Testis (tissue), 3 donors: Measurements from ENCODE around the gene GSN. TPM values are rescaled to one million over a fixed set of nuclear protein-coding genes. Genes with fewer than 3 reads are reported as not detected.

Source experiments
- DNase-seq: peaks from one replicate; pipeline ENCODE4 v3.0.0-alpha.2; 2019
- H3K27ac ChIP-seq, 2 donors: fragments of 200-600 bp; sonication (generic); one replicate each; pipeline ENCODE4 v1.5.1; 2019
- H3K27me3 ChIP-seq: fragments of 200-600 bp; sonication (generic); one replicate; pipeline ENCODE4 v1.5.1; 2019
- H3K36me3 ChIP-seq: fragments of 200-600 bp; sonication (generic); one replicate; pipeline ENCODE4 v1.5.1; 2017; ENCODE audit warnings: low read depth; ENCODE audit errors: missing control alignments
- H3K4me1 ChIP-seq: fragments of 200-600 bp; sonication (generic); one replicate; pipeline ENCODE4 v1.5.1; 2019
- H3K4me3 ChIP-seq, 2 donors: fragments of 200-600 bp; sonication (generic); one replicate each; pipeline ENCODE4 v1.5.1; 2017 to 2019
- H3K9me3 ChIP-seq: fragments of 200-600 bp; sonication (generic); one replicate; pipeline ENCODE4 v1.5.1; 2017
- POLR2A ChIP-seq: fragments of 450-650 bp; IDR thresholded peaks from one replicate; pipeline ENCODE4 v1.6.1; 2017; ENCODE audit warnings: antibody characterized with exemption, mild to moderate bottlenecking, moderate library complexity
- WGBS, 2 donors: methylation state at CpG; one replicate each; pipeline ENCODE4 v1.1.5; 2018; 5-methylcytosine and 5-hydroxymethylcytosine counted together
- intact Hi-C: fragments of 100-400 bp; cut with DNase I; formaldehyde crosslinking; loops from one replicate; pipeline ENCODE4 v1.15.1; 2023; ENCODE audit warnings: low total_unique reads
- polyA plus RNA-seq: library from polyadenylated mRNA; stranded (reverse); fragments of 350-450 nt; fragmentation: Illumina TruSeq; extraction: RNeasy Lipid Tissue Mini Kit (QIAGEN cat#74804); gene quantifications from one replicate; pipeline ENCODE4 v1.2.3, GENCODE V29; 2014; ENCODE audit warnings: low read depth, low replicate concordance; ENCODE audit not compliant: insufficient read depth
- total RNA-seq, 2 donors: library from RNA; depleted of rRNA; stranded (reverse); fragments of >200 nt; gene quantifications; one replicate each; pipeline ENCODE4 v1.2.3, GENCODE V29; 2016
- TF ChIP-seq, protein P1 (sequence below), 3 experiments: fragments of 450-650 bp in 2 of 3; fragments of 200-600 bp in 1 of 3; sonication (generic) in 1 of 3; IDR thresholded peaks; one replicate each; pipeline ENCODE4 v1.5.1; 2016 to 2019; ENCODE audit warnings: antibody characterized with exemption in 3 of 3, mild to moderate bottlenecking in 2 of 3, moderate library complexity in 1 of 3

Gene GSN
- total and polyA plus RNA-seq, 3 donors from 2014 or later: 206 to 392 (median 356) TPM

DNA sequence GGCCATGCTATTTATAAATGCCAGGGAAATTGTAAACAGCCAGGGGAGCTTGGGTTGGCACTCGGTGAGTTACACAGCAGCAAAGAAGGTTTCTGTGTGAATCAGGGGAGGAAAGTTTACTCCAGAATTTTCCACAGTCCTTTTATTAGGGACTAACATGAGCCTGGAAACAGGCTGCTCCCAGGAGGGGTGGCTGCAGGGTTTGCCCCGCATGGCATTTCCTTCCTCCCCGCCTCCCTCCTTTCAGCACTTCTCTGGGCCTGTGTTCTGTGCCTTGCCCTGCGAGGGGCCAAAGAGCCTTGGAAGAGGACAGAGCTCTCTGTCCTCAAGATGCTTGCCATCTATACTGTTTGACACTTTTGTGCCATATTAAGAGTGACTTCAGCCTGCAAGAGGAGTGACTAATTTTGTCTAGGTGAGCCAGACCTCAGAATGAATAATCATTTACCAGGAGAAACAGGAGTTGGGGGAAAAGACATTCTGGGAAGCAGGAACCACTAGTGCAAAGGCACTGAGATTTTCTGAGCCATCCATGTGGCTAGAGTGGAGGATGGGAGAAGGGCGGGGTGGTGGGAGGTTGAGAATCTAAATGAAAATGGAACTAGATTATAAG, 1.8 kb downstream of the GSN start:
- 54 to 58% methylated on average over 5 of the region's 5 CpGs for WGBS, 2 donors
- peaks cover 40% of the 10 kb centered on the region for H3K4me1 ChIP-seq
- H3K27ac ChIP-seq: peak overlapping the region; percentile 71 to 86
- no peak for DNase-seq
- TF ChIP-seq POLR2A: no peak
- TF ChIP-seq, protein P1, sequence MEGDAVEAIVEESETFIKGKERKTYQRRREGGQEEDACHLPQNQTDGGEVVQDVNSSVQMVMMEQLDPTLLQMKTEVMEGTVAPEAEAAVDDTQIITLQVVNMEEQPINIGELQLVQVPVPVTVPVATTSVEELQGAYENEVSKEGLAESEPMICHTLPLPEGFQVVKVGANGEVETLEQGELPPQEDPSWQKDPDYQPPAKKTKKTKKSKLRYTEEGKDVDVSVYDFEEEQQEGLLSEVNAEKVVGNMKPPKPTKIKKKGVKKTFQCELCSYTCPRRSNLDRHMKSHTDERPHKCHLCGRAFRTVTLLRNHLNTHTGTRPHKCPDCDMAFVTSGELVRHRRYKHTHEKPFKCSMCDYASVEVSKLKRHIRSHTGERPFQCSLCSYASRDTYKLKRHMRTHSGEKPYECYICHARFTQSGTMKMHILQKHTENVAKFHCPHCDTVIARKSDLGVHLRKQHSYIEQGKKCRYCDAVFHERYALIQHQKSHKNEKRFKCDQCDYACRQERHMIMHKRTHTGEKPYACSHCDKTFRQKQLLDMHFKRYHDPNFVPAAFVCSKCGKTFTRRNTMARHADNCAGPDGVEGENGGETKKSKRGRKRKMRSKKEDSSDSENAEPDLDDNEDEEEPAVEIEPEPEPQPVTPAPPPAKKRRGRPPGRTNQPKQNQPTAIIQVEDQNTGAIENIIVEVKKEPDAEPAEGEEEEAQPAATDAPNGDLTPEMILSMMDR (IDR thresholded peaks at IDR 0.05): no peak
- intact Hi-C loops: loop anchor here (10.0 kb wide), 1 partner anchor 55 kb away; no protein-coding TSS in a partner anchor
- no peaks in the 10 kb centered on the region for H3K27me3 ChIP-seq
- H3K36me3 ChIP-seq: no peaks in the 10 kb centered on the region
- no peaks in the 10 kb centered on the region for H3K9me3 ChIP-seq
- peak overlapping the region; percentile 81 to 93 for H3K4me3 ChIP-seq

DNA sequence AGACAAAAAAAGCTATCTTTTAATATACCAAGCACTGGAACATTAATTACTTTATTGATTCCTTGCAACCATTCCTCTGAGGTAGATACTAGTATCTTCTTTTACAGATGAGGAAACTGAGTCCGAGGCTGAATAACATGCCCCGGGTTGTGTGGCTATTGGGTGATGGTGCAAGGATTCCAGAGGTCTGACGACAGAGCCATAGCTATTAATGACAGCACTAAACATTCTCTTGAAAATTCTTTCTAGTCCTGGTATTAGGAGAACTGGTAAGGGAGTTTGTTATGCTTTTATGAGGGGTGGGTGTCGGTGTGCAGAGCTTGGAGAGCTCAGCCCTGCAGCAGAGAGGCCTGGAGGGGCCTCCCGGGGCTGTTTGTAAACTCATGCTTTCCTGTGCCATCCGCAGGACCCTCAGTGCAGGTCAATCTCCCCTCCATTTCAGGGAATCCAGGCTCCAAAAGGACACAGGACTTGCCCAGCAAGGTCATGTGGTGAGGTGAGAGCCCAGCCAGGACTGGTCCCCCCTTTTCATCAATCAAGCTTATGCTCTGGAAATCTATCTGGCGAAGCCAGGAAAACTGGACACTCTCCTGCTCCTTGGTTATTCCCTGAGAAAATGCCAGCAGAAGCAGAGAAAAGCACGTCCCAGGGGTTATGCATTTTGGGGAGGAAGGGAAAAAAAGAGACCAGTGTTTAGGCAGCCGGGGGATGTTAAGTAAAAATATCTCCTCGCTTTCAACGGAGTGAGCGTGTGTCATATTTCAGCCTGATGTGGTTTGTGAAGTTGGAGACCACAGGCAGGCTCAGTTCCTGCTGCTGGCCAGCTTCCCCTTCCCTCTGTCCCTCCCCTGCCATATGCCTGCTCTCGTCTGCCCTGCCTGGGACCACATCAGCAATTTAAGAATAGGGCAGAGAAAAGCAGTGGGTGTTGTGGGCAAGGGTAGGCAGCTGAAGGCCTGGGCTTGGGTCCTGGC, 3.7 kb downstream of the GSN start:
- Histone ChIP-seq H3K9me3 (no peaks in the 10 kb centered on the region), H3K4me1 (peaks cover 36% of the 10 kb centered on the region), H3K27ac (peak overlapping the region; percentile 55 to 76), H3K36me3 (no peaks in the 10 kb centered on the region), H3K27me3 (no peaks in the 10 kb centered on the region), H3K4me3 (no peak overlapping the region)
- TF ChIP-seq, protein P1 (IDR thresholded peaks at IDR 0.05): no peak
- TF ChIP-seq POLR2A: no peak
- intact Hi-C loops: no loop called here
- peak; percentile 36 for DNase-seq
- whole genome bisulfite sequencing, 2 donors: 44 to 51% methylated on average over 13 of the region's 13 CpGs

DNA sequence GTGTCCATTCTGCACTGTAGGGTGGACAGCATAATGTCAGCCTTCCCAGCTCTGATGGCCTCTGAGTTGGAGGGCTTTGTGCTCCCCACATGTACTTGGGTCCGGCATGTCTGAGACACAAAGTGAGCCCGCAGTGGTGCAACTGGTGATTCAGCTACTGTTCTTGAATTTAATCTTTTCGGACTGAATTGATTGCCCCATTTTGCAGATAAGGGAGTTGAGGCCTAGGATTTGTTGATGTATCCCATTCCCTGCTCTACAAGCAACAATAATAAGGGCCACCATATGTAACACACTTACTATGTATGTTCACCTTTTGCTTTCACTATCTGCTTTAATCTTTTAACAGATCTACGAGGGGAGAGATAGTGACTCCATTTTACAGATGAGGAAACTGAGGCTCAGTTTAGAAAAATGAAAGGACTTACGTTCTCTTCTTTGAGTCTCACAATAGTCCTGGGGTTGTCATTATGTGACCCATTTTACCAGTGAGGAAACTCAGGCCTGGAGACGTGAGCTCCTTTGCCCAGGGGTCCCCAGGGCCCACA, 4.5 kb downstream of the GSN start:
- intact Hi-C loops: no loop called here
- WGBS, 2 donors: 64 to 77% methylated on average over 6 of the region's 6 CpGs
- H3K4me1 ChIP-seq: peaks cover 27% of the 10 kb centered on the region

DNA sequence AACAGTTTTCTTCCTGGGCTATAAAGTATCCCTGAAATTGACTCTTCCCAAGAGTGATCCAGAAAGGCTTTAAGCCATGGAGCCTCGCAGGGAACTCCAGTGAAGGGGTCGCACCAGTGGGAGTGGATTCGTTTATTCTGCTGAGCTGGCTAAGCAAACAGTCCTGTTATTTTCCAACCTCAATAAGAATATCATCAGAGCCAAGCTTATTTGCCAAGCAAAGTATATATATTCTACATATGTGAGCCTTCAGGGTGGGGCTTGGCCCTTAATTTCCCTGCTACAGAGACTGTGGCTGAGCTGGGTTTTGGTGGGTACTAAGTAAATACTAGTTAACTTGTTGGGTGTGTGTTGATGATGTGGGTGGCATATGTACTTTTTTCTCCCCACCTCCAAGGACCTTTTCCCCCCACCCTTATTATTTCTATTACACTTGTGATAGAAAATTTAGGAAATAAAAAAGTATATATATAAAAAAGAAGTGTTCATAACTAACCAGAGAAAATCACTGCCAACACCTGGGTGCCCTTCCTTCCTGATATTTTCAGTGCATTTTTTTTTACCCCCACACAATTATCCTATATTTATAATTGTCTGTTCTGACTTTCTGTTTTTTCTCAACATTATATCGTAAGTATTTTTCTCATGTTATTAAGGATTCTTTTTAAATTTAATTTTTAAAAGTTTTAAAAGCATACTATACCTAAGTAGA, 5.3 kb downstream of the GSN start:
- peak overlapping the region in 1 of 2 donors; percentile 46 for H3K27ac ChIP-seq
- H3K9me3 ChIP-seq: no peaks in the 10 kb centered on the region
- H3K27me3 ChIP-seq: no peaks in the 10 kb centered on the region
- peaks cover 32% of the 10 kb centered on the region for H3K4me1 ChIP-seq
- no peak overlapping the region for H3K4me3 ChIP-seq
- intact Hi-C loops: no loop called here
- H3K36me3 ChIP-seq: no peaks in the 10 kb centered on the region
- DNase-seq: no peak
- 70 to 75% methylated on average over 4 of the region's 4 CpGs for WGBS, 2 donors
- TF ChIP-seq POLR2A: no peak
- TF ChIP-seq, protein P1 (IDR thresholded peaks at IDR 0.05): no peak

More for the DNA sequence above, 4.5 kb downstream of the GSN start:
- Histone ChIP-seq H3K36me3 (no peaks in the 10 kb centered on the region), H3K27ac (peak overlapping the region in 1 of 2 donors; percentile 76), H3K9me3 (no peaks in the 10 kb centered on the region), H3K4me3 (no peak overlapping the region), H3K27me3 (no peaks in the 10 kb centered on the region)
- TF ChIP-seq, protein P1 (IDR thresholded peaks at IDR 0.05): no peak
- TF ChIP-seq POLR2A: no peak
- DNase-seq: no peak
